ENCODE measurements around the gene CFHR3. TPM values are rescaled to one million over a fixed set of nuclear protein-coding genes. Genes with fewer than 3 reads are reported as not detected.

CFHR3 gene
- total RNA-seq, 1 donor, result not detected

Other genes with a start within 250 kb of the CFHR3 start
- 0.27 TPM for gene KCNT2, start 166.4 kb upstream of the CFHR3 start, total RNA-seq
- 11.8 TPM for gene CFH, start 122.8 kb upstream of the CFHR3 start, total RNA-seq
- gene CFHR1, start 44.9 kb downstream of the CFHR3 start, total RNA-seq, result not detected
- gene CFHR4, start 113.2 kb downstream of the CFHR3 start, total RNA-seq, result not detected
- gene CFHR2, start 168.9 kb downstream of the CFHR3 start, total RNA-seq, result not detected
- gene CFHR5, start 202.7 kb downstream of the CFHR3 start, total RNA-seq, result under 0.01 TPM

Data from hematopoietic multipotent progenitor cell (in vitro differentiated cells).